ENCODE measurements around the gene ATXN1.

- TF ChIP-seq ZNF26 (tag by site-specific recombination; IDR thresholded peaks at IDR 0.05): no peak
- no peak for TF ChIP-seq CTCF (tag by site-specific recombination; IDR thresholded peaks at IDR 0.05)
- no peak for TF ChIP-seq ATF2 (tag by site-specific recombination; IDR thresholded peaks at IDR 0.05; ENCODE audit: low read depth)
- no peak for TF ChIP-seq TCF7L2 (IDR thresholded peaks at IDR 0.05; ENCODE audit: borderline replicate concordance, low read depth, low read length)
- no peak for TF ChIP-seq GLI2 (tag by site-specific recombination; IDR thresholded peaks at IDR 0.05; ENCODE audit: borderline replicate concordance, low read depth)
- no peak for TF ChIP-seq ZNF391 (tag by site-specific recombination; IDR thresholded peaks at IDR 0.05; ENCODE audit: borderline replicate concordance, low read depth)
- no peak for TF ChIP-seq ZFP41 (tag by site-specific recombination; IDR thresholded peaks at IDR 0.05; ENCODE audit: borderline replicate concordance)
- TF ChIP-seq YY1 (tag by site-specific recombination; IDR thresholded peaks at IDR 0.05): no peak
- no peak for TF ChIP-seq ZNF548 (tag by site-specific recombination; IDR thresholded peaks at IDR 0.05)
- TF ChIP-seq SP3 (tag by site-specific recombination; IDR thresholded peaks at IDR 0.05): no peak
- TF ChIP-seq ZNF449 (tag by site-specific recombination; IDR thresholded peaks at IDR 0.05): no peak
These were observed 82.2 kb downstream of the ATXN1 start for GRCh38 chr6:16679050-16679449.
